ENCODE measurements around the gene PTOV1.

The PTOV1 gene

GRCh38 chr19:49859682-49860335, 8.8 kb downstream of the PTOV1 start:
- DNase-seq (ENCODE audit: low spot score), result no peak

- no peak for DNase-seq (ENCODE audit: low spot score)
These were observed 9.6 kb downstream of the PTOV1 start for GRCh38 chr19:49860336-49861102.

DNA sequence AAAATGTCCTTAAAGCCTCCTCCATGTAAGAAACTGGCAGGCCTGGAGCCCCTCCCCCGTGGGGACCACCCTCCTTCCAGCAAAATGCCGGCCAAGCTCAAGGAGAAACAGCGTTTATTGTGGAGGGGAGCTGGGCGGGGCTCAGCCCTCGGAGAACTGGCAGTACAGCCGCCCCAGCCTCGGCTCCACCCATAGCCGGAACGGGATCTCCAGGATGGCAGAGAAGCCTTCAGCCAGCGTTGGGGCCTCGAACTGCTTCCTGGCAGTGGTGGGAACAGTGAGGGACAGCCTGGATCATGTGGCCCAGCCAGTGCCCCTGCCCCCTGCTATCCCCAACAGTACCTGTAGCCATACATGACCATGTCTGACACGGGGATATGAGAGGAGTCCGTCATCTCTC, 10.1 kb downstream of the PTOV1 start:
- no peak for DNase-seq (ENCODE audit: low spot score)

GRCh38 chr19:49861541-49862378, 10.8 kb downstream of the PTOV1 start:
- DNase-seq (ENCODE audit: low spot score), result no peak

- no peak for DNase-seq (ENCODE audit: low spot score)
These were observed 11.7 kb downstream of the PTOV1 start for GRCh38 chr19:49862391-49863253.

GRCh38 chr19:49863254-49863934, 12.4 kb downstream of the PTOV1 start:
- DNase-seq (ENCODE audit: low spot score), result no peak

GRCh38 chr19:49863935-49864320, 13.0 kb downstream of the PTOV1 start:
- no peak for DNase-seq (ENCODE audit: low spot score)

DNA sequence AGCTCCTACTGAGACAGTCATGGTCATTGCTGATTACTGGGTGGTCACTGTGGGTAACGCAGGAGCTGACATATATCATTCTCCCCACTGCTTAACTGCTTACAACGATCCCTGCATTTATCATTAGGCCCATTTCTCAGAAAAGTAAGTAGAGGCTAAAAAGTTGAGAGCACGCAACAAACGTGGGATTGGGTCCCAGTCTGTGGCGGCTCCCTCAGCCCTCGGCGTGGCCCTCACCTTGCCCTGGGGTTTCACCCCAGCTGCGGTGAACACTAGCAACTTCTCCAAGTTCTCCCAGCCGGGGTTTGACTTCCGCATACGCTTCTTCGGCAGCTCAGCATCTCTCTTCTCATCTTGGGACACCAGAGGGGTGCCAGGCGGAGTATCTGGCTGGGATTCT, 13.9 kb downstream of the PTOV1 start:
- DNase-seq (ENCODE audit: low spot score), result no peak

DNA sequence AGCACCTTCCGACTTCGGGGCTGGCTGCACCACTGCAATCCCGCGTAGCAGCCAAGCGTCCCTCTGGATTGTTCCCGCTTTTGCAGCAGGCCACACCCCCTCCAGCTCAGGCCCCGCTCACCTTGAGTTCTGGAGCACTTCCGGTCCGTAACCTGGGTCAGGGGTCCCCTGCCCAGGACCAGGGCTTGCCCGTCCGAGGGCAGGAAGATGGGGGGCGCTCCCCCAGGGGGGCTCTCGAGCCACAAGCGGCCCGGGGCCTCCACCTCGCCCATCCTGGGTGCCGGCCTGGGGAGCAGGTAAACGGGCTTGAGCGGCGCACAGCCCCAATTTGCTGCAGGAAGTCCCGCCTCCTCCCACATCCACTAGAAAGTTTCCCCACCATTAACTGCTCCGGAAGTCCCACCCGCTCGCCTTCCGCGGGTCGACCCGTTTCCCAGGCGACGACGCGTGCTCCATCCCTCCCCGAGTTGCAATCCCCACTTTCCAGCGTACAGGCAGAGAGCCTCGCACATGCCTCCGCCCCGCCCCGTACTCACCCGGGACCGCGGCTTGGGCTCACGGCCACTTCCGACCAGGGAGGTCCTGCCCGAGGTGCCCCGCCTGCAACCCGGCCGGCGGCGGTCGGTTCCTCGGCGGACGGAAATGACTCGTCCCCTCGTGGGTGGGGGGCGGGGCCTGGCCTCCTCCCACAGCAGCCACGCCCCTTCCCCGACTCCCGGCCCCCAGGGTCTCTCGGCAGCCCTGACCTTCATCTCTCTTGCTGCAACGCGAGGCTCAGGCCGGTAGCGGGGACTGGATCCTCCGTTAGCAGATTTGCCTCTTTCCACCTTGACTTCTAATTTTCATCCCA, 16.2 kb downstream of the PTOV1 start, which contains the start of gene PNKP:
PNKP (minus strand) TSS at position 644 of the 850 bp plus-strand sequence; CDS start at position 272, 372 bp downstream.
- DNase-seq (ENCODE audit: low spot score), result peak; percentile 93

DNA sequence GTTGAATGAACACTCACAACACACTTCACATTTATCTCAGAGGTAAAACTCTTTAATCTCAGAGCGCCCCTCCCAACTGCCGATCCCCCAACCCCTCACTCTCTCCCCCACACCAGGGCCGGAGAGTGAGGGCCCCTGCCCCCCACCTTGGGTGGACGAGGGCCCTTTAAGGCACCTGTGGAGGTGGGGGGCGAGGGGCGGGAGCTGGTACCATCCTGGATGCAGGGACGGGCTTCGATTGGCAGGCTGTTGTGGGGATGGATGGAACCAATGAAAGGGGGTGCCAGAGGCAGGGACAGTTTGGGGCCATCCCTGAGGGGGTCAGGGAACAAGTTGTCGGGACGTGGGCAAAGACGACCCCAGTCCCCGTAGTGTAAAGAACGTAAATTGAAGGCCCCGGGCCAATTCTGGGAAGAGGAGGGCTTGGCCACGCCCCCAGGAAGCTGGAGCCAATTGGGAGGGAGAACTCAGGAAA, 18.1 kb downstream of the PTOV1 start:
- no peak for DNase-seq (ENCODE audit: low spot score)

DNA sequence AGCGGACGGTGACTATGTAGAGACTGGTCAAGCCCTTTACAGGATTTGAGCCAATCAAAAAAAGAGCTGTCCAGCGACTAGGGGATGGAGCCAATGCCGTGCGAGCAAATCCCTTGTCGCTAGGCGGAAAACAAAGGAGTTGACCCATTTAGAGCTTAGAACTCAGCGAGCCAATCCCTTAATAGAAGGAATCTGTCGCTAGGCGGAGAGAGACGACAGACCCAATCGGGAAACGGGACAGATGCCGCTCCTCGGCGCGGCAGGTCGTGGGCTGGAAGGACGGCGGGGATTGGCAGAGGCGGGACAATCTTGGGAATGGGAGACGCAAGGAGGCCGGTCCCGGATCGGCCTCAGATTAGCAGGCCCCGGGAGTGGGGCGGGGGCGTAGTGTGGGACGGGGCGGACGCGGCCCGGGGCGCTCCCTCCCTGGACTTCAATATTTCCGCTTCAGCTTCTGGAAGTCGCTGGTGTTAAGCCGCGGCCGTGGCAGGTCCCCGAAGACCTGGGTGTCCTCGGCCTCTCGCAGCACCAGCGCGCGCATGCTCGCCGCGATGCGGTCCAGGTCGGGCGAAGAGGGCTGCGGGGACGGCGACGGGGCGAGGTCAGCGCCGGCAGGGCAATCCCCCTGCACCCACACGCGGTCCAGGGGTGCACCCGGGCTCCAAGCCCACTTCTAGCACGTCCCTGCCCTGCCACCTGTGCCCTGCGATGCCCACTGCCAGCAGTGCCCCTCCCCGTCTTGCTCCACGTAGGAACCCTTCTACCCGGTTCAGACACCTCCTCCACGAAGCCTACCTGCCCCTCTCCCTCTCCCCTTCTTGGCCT, 18.7 kb downstream of the PTOV1 start:
- DNase-seq (ENCODE audit: low spot score), result peak; percentile 98

DNA sequence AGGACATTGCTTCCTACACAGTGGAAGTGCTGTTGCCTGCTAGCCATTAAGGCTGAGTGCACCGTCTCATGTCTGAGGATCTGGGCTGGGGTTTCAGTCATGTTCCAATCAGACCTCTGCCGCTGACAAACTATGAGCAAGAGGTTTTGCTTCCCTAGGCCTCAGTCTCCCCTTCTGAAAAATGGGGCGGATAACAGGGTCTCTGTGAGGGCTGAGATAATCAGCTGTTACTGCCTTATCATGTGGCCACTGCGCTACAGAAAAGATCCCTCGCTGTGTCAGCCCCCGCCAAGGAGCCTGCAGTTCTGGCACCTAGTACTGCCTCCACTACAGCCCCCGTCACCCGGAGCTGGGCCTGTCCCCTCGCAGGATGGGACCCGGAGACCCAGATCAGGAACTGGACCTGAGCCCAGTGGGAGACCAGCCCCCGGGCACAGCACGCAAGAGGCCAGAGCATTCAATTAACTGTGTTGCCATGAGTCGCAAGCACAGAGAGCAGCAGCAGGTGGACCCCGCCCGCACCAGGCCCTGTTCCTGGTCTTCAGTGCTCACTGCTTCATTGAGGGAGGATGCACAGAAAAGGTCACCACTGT, 19.4 kb downstream of the PTOV1 start:
- DNase-seq (ENCODE audit: low spot score), result no peak

DNA sequence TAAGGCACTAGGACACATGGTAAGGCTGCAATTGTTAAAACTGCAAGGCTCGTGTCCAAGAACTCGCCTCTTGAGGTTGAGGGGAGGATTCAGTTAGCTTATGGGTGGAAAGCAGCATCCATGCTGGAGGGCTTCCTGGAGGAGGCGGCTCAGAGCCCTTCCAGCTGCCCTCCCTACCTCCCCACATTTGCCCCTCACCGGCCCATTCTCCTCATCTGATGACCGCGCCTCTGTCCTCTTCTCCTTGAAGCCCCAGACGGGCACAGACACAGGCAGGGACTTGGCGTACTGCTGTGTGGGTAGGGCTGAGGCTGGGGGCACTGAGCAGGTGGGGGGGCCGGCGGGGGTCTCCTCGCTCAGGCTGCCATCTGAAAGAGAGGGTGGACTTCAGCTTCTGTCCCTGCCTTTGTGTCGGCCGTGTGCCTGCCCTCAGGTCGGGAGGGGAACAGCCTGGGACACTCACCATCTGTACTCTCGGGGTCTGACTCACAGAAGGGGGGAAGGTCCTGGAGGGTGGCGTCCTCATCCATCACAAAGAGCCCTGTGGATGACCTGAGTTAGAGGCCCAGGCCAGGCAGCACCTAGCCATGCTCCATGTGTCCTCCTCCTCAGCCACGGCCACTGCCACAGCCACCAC, 20.5 kb downstream of the PTOV1 start:
- DNase-seq (ENCODE audit: low spot score), result no peak

DNA sequence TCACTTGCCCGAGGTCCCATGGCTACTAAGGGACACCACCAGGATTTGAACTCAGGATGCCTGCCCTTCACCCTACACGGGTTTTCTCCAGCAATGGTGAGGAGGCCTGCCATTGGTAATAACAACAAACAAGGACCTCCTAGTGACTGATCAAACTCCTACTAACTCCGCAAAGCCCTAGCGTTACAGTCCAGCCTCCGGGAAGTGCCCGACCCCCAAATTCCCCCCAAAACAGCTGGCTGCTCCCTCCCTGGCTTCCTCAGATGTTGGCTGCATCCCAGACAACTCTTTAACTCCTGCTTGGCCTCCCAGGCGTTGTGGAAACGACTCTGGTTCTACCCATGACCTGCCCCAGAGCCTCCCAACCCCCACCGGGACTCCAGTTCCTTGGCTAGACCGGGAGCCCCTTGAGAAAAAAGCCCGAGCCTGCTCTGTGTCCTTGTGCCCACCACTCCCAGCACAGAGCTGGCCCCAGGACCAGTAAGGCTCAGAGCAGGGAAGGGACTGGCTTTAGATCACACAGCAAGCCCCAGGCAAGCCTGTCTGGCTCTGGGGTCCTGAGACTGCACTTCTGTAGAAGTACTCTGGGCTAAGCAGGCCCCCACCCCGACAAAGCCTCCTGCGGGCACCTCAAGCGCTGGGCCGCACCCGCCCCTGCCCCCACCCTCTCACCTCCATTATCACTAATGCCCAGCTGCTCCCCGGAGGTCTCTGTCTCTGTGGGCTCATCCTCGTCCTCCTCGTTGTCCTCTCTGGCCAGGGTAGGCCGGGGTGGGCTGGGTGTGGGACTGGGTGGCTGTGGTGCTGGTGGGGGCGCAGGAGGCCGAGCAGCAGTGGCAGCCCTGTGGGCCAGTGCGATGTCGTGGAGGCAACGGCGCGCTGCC, 21.5 kb downstream of the PTOV1 start:
- no peak for DNase-seq (ENCODE audit: low spot score)

DNA sequence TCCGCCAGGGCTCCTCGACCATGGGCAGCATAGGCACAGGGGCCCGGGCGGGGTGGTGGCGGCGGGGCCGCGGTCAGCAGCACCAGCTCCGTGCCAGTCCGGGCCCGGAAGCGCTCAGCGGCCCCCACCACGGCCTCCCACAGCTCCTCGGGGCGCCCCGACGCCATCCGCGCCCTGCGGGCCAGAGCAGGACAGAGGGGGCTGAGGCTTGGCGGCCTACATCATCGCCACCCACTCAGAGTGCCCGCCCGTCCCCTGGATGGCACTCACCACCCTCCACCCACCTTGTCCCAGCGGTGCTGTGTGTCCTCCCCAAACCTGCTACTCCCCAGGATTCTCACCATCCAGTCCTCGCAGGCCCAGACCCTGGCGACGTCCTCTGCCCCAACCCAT, 22.2 kb downstream of the PTOV1 start:
- DNase-seq (ENCODE audit: low spot score), result no peak

DNA sequence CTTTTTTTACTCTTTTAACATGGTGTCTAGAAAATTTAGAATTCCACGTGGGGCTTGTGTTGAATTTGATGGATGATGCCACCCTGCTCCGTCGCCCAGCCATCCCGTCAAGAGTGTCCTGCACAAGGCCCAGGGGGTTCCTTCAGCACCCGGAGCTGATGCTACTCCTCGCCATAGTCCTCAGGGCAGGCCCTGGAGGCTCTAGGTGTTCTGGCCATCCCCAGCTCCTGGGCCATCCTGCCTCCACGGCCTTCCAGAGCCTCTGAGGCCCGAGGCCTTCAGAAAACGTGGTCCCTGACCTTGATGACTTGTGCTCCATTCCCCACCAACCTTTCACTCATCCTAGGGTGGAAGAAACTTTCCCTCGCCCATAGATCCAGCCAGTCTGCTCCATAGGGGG, 22.9 kb downstream of the PTOV1 start:
- no peak for DNase-seq (ENCODE audit: low spot score)

- DNase-seq (ENCODE audit: low spot score), result no peak
These were observed 23.7 kb downstream of the PTOV1 start for GRCh38 chr19:49874503-49875157.

Data from ecto neural progenitor cell (in vitro differentiated cells).